Mesendoderm (in vitro differentiated cells): ENCODE measurements around the gene HDAC5.

Source experiments
- DNase-seq: peaks from one replicate; pipeline ENCODE4 v3.0.0; 2013
- H2AK5ac ChIP-seq: 2 replicates; pipeline ENCODE4 v1.6.1; 2013; ENCODE audit warnings: low read length, inconsistent platforms
- H2BK120ac ChIP-seq: 2 replicates; pipeline ENCODE4 v1.6.1; 2013; ENCODE audit warnings: low read depth, mild to moderate bottlenecking, low read length, moderate library complexity, mixed read lengths
- H2BK15ac ChIP-seq: replicated peaks from 2 replicates; pipeline ENCODE4 v1.6.1; 2013; ENCODE audit warnings: low read depth, mild to moderate bottlenecking, moderate library complexity
- H2BK5ac ChIP-seq: 2 replicates; pipeline ENCODE4 v1.6.1; 2013; ENCODE audit warnings: low read length, inconsistent platforms
- H3K18ac ChIP-seq: 2 replicates; pipeline ENCODE4 v1.6.1; 2013; ENCODE audit warnings: mild to moderate bottlenecking, low read length, mixed read lengths
- H3K23ac ChIP-seq: one replicate; pipeline ENCODE4 v1.6.1; 2013; ENCODE audit warnings: low read length
- H3K27ac ChIP-seq: 2 replicates; pipeline ENCODE4 v1.5.1; 2013; ENCODE audit warnings: low read depth, mild to moderate bottlenecking, inconsistent platforms, low read length, moderate library complexity
- H3K27me3 ChIP-seq: 2 replicates; pipeline ENCODE4 v1.6.1; 2013; ENCODE audit warnings: low read length, control low read depth, mild to moderate bottlenecking, inconsistent platforms; ENCODE audit not compliant: insufficient read depth, poor library complexity
- H3K36me3 ChIP-seq: 2 replicates; pipeline ENCODE4 v1.6.1; 2013; ENCODE audit warnings: low read length, inconsistent platforms; ENCODE audit not compliant: control insufficient read depth, insufficient read depth
- H3K4ac ChIP-seq: one replicate; pipeline ENCODE4 v1.6.1; 2013; ENCODE audit warnings: low read depth, mild to moderate bottlenecking, low read length, moderate library complexity
- H3K4me1 ChIP-seq: 2 replicates; pipeline ENCODE4 v1.6.1; 2013; ENCODE audit warnings: low read depth, low read length, inconsistent platforms; ENCODE audit not compliant: control insufficient read depth
- H3K4me2 ChIP-seq: 2 replicates; pipeline ENCODE4 v1.6.1; 2013; ENCODE audit warnings: low read length
- H3K4me3 ChIP-seq: 2 replicates; pipeline ENCODE4 v1.5.1; 2013; ENCODE audit warnings: mild to moderate bottlenecking, low read length
- H3K56ac ChIP-seq: one replicate; pipeline ENCODE4 v1.6.1; 2013; ENCODE audit warnings: low read length
- H3K79me1 ChIP-seq: 2 replicates; pipeline ENCODE4 v1.6.1; 2013; ENCODE audit warnings: low read length, inconsistent platforms
- H3K79me2 ChIP-seq: 2 replicates; pipeline ENCODE4 v1.6.1; 2013; ENCODE audit warnings: mild to moderate bottlenecking, low read length; ENCODE audit not compliant: control insufficient read depth, insufficient read depth
- H3K9ac ChIP-seq: 2 replicates; pipeline ENCODE4 v1.6.1; 2013; ENCODE audit warnings: low read length, inconsistent platforms
- H4K5ac ChIP-seq: one replicate; pipeline ENCODE4 v1.6.1; 2013; ENCODE audit warnings: low read length
- H4K8ac ChIP-seq: one replicate; pipeline ENCODE4 v1.6.1; 2013; ENCODE audit warnings: low read depth, mild to moderate bottlenecking, control low read depth, low read length, moderate library complexity
- WGBS: extraction: QIAGEN DNeasy Blood & Tissue Kit; methylation state at CpG from one replicate; pipeline ENCODE4 v1.1.7; 2013; ENCODE audit warnings: low lambda C conversion rate, missing lambda C conversion rate; ENCODE audit not compliant: insufficient coverage; ENCODE audit errors: extremely low coverage; 5-methylcytosine and 5-hydroxymethylcytosine counted together

Gene HDAC5

GRCh38 chr17:44069974-44070454 is 53.4 kb downstream of the HDAC5 start:
- Histone ChIP-seq H3K4me1 (peaks cover 2% of the 10 kb centered on the region), H2BK15ac (no peak overlapping the region), H3K27ac (peak overlapping the region; percentile 87), H3K79me2 (peaks cover 21% of the 10 kb centered on the region), H3K23ac (no peak overlapping the region), H4K5ac (no peak overlapping the region), H4K8ac (no peak overlapping the region), H3K56ac (peak overlapping the region; percentile 70), H3K27me3 (no peaks in the 10 kb centered on the region), H3K9ac (peak overlapping the region; percentile 58), H3K18ac (peak overlapping the region; percentile 81), H2BK5ac (no peak overlapping the region), H3K4me3 (peak overlapping the region; percentile 22), H3K36me3 (no peaks in the 10 kb centered on the region), H2BK120ac (peak overlapping the region; percentile 79), H3K4ac (no peak overlapping the region), H3K79me1 (peaks cover 2% of the 10 kb centered on the region), H2AK5ac (no peak overlapping the region), H3K4me2 (peak overlapping the region; percentile 36)
- no CpG with 5 or more reads among the region's 7 CpGs for WGBS
- DNase-seq = peak; percentile 73

- no peak overlapping the region for H3K4me3 ChIP-seq
- no peak overlapping the region for H3K18ac ChIP-seq
- no peak overlapping the region for H2BK15ac ChIP-seq
- no peak overlapping the region for H3K23ac ChIP-seq
- no peaks in the 10 kb centered on the region for H3K79me1 ChIP-seq
- H3K79me2 ChIP-seq = peaks cover 42% of the 10 kb centered on the region
- no peak overlapping the region for H4K5ac ChIP-seq
- no peak overlapping the region for H2AK5ac ChIP-seq
- H3K27me3 ChIP-seq = no peaks in the 10 kb centered on the region
- no peak overlapping the region for H2BK5ac ChIP-seq
- H3K27ac ChIP-seq = no peak overlapping the region
- H4K8ac ChIP-seq = no peak overlapping the region
- H3K36me3 ChIP-seq = no peaks in the 10 kb centered on the region
- peaks cover 2% of the 10 kb centered on the region for H3K4me1 ChIP-seq
- no peak overlapping the region for H3K9ac ChIP-seq
- no peak overlapping the region for H3K4ac ChIP-seq
- DNase-seq = no peak
- H3K4me2 ChIP-seq = no peak overlapping the region
- no CpG with 5 or more reads among the region's 9 CpGs for WGBS
- H3K56ac ChIP-seq = no peak overlapping the region
- H2BK120ac ChIP-seq = no peak overlapping the region
Observed at GRCh38 chr17:44067545-44067940, 55.9 kb downstream of the HDAC5 start.

GRCh38 chr17:44066204-44066930 is 57.1 kb downstream of the HDAC5 start, which contains the start of gene LSM12:
Gene LSM12, minus strand, starts transcription at chr17:44066671. Its CDS starts 84 bp downstream, at chr17:44066587.
- H2BK120ac ChIP-seq = peak within 1 kb of the TSS; percentile 47
- H3K23ac ChIP-seq = peak within 1 kb of the TSS; percentile 98
- H3K4me2 ChIP-seq = peak within 1 kb of the TSS; percentile 99
- peak within 1 kb of the TSS; percentile 85 for H3K27ac ChIP-seq
- H3K36me3 ChIP-seq = peaks cover 4% of the 10 kb centered on the region
- peaks cover 3% of the 10 kb centered on the region for H3K79me1 ChIP-seq
- H4K5ac ChIP-seq = no peak within 1 kb of the TSS
- H2AK5ac ChIP-seq = peak within 1 kb of the TSS; percentile 100
- no peaks in the 10 kb centered on the region for H3K27me3 ChIP-seq
- peak within 1 kb of the TSS; percentile 95 for H3K4ac ChIP-seq
- H3K18ac ChIP-seq = peak within 1 kb of the TSS; percentile 92
- peak within 1 kb of the TSS; percentile 100 for H3K9ac ChIP-seq
- H2BK15ac ChIP-seq = no peak within 1 kb of the TSS
- DNase-seq = peak; percentile 94
- H4K8ac ChIP-seq = no peak within 1 kb of the TSS
- peaks cover 44% of the 10 kb centered on the region for H3K79me2 ChIP-seq
- H2BK5ac ChIP-seq = peak within 1 kb of the TSS; percentile 73
- peak within 1 kb of the TSS; percentile 99 for H3K56ac ChIP-seq
- H3K4me1 ChIP-seq = no peaks in the 10 kb centered on the region
- peak within 1 kb of the TSS; percentile 98 for H3K4me3 ChIP-seq
- no CpG with 5 or more reads among the region's 65 CpGs for WGBS

GRCh38 chr17:44065668-44066203 is 57.7 kb downstream of the HDAC5 start:
- Histone ChIP-seq H3K79me1 (peaks cover 4% of the 10 kb centered on the region), H3K79me2 (peaks cover 48% of the 10 kb centered on the region), H4K5ac (no peak overlapping the region), H2BK120ac (peak overlapping the region; percentile 47), H2AK5ac (peak overlapping the region; percentile 100), H3K4me3 (peak overlapping the region; percentile 98), H2BK15ac (no peak overlapping the region), H3K18ac (peak overlapping the region; percentile 92), H3K4me2 (peak overlapping the region; percentile 99), H3K27me3 (no peaks in the 10 kb centered on the region), H3K4ac (peak overlapping the region; percentile 95), H3K27ac (peak overlapping the region; percentile 85), H4K8ac (no peak overlapping the region), H3K9ac (peak overlapping the region; percentile 100), H3K4me1 (no peaks in the 10 kb centered on the region), H3K56ac (peak overlapping the region; percentile 99), H3K36me3 (peaks cover 5% of the 10 kb centered on the region), H2BK5ac (peak overlapping the region; percentile 73), H3K23ac (peak overlapping the region; percentile 98)
- WGBS = no CpG with 5 or more reads among the region's 9 CpGs
- DNase-seq = peak; percentile 23

- Histone ChIP-seq H4K8ac (no peak overlapping the region), H3K36me3 (peaks cover 5% of the 10 kb centered on the region)
- no CpG with 5 or more reads among the region's 10 CpGs for WGBS
Observed at GRCh38 chr17:44063704-44064639, 59.5 kb downstream of the HDAC5 start.

More at GRCh38 chr17:44063704-44064639, 59.5 kb downstream of the HDAC5 start:
- H3K79me2 ChIP-seq = peaks cover 63% of the 10 kb centered on the region
- H3K56ac ChIP-seq = peak overlapping the region; percentile 25
- H3K4me2 ChIP-seq = no peak overlapping the region
- H3K18ac ChIP-seq = no peak overlapping the region
- peaks cover 8% of the 10 kb centered on the region for H3K79me1 ChIP-seq
- no peak overlapping the region for H3K23ac ChIP-seq
- H2BK15ac ChIP-seq = no peak overlapping the region
- H3K9ac ChIP-seq = peak overlapping the region; percentile 2
- H4K5ac ChIP-seq = no peak overlapping the region
- no peak overlapping the region for H2BK5ac ChIP-seq
- no peak overlapping the region for H2AK5ac ChIP-seq
- H3K4ac ChIP-seq = no peak overlapping the region
- H3K27ac ChIP-seq = no peak overlapping the region
- H3K27me3 ChIP-seq = no peaks in the 10 kb centered on the region
- no peak overlapping the region for H2BK120ac ChIP-seq
- DNase-seq = no peak
- no peak overlapping the region for H3K4me3 ChIP-seq
- H3K4me1 ChIP-seq = no peaks in the 10 kb centered on the region
